Heart left ventricle (tissue), 13 donors: ENCODE measurements around the gene NEUROD2.

ENCODE experiments used
- CTCF ChIP-seq, 12 donors: fragments of 200-600 bp; sonication (generic) in 4 of 12; IDR thresholded peaks; one replicate each; pipeline versions ENCODE4 v1.5.0 to v1.8.0; 2018 to 2022; ENCODE audit warnings: antibody characterized with exemption in 12 of 12, mild to moderate bottlenecking in 5 of 12
- POLR2A ChIP-seq, 2 donors: fragments of 450-650 bp; IDR thresholded peaks; one replicate each; pipeline ENCODE4 v1.6.1; 2017; ENCODE audit warnings: antibody characterized with exemption in 2 of 2, mild to moderate bottlenecking in 2 of 2, moderate library complexity in 2 of 2
- donor health status: ischemic (EF 13 %, LVEDD 7.1; RV severe dilation, severe dysfunction).
- donor health status: DM: no; HTN: yes; CAD: no.
- donor health status: DM: no; HTN: no; CAD: no.
- donor health status: ischemic (EF 25% LVEDD 6.9; RV normal size, moderate dysfunction).
- donor health status: ischemic (EF 25% LVEDD 5.7; RV mildly dilated, moderate dysfunction).
- donor health status: ischemic (EF 35%, LVEDD 5.7; RV mildly dilated, moderate dysfunction).
- donor health status: nonischemic (EF 11% LVEDD 7.7; RV severe dilation, severe dysfunction).
- donor health status: DM: yes; HTN: yes; CAD: no.
- donor health status: PGD.
- donor health status: ischemic (EF 29% LVEDD 5.4; RV normal size, mild dysfunction).
- donor health status: nonischemic (EF 23%, LVEDD 6.1; RV moderate dilation, normal function).

GRCh38 chr17:39604911-39605491, 2.7 kb downstream of the NEUROD2 start:
- TF ChIP-seq CTCF (IDR thresholded peaks at IDR 0.05), result no peak
- TF ChIP-seq POLR2A (IDR thresholded peaks at IDR 0.05), result no peak
